Epithelial cell of proximal tubule (primary cell): Measurements from ENCODE around the gene UST. TPM values are rescaled to one million over a fixed set of nuclear protein-coding genes. Genes with fewer than 3 reads are reported as not detected.

Source experiments
- DNase-seq: peaks from one replicate; pipeline ENCODE4 v3.0.0-alpha.2; 2011; ENCODE audit warnings: low read depth
- H3K4me3 ChIP-seq: 2 replicates; pipeline ENCODE4 v1.5.1; 2011; ENCODE audit warnings: low read depth, mild to moderate bottlenecking, low read length
- total RNA-seq: library from RNA; depleted of rRNA; stranded (reverse); fragments of >200 nt; gene quantifications from 2 replicates; pipeline ENCODE4 v1.2.3, GENCODE V29; 2015
- TF ChIP-seq, protein P1 (sequence below): conservative IDR thresholded peaks from 2 replicates; pipeline ENCODE4 v1.5.1; 2012; ENCODE audit warnings: low read depth, mild to moderate bottlenecking, low read length

The UST gene
- total RNA-seq, 1 donor from 2014 or later: 1.1 TPM

DNA sequence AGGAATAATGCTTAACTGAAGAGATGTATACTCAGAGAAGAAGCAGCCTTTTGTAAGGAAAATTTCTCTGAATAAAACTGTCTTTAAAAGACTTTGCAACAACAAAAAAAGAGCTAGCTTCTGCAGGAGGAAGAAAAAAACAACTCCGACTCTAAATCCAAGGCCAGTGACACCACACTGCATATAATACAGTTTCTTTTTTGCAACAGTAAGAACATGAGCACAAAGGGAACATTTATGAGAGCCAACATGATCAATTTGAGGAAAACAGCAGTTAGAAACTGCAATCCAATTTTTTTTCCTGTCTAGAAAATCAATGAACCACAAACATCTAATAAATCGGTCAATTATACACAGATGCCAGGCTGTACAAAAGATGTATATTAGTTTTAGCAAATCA lies 42.9 kb upstream of the UST start:
- DNase-seq: no peak
- no peak overlapping the region for H3K4me3 ChIP-seq
- TF ChIP-seq, protein P1, sequence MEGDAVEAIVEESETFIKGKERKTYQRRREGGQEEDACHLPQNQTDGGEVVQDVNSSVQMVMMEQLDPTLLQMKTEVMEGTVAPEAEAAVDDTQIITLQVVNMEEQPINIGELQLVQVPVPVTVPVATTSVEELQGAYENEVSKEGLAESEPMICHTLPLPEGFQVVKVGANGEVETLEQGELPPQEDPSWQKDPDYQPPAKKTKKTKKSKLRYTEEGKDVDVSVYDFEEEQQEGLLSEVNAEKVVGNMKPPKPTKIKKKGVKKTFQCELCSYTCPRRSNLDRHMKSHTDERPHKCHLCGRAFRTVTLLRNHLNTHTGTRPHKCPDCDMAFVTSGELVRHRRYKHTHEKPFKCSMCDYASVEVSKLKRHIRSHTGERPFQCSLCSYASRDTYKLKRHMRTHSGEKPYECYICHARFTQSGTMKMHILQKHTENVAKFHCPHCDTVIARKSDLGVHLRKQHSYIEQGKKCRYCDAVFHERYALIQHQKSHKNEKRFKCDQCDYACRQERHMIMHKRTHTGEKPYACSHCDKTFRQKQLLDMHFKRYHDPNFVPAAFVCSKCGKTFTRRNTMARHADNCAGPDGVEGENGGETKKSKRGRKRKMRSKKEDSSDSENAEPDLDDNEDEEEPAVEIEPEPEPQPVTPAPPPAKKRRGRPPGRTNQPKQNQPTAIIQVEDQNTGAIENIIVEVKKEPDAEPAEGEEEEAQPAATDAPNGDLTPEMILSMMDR: no peak

DNA sequence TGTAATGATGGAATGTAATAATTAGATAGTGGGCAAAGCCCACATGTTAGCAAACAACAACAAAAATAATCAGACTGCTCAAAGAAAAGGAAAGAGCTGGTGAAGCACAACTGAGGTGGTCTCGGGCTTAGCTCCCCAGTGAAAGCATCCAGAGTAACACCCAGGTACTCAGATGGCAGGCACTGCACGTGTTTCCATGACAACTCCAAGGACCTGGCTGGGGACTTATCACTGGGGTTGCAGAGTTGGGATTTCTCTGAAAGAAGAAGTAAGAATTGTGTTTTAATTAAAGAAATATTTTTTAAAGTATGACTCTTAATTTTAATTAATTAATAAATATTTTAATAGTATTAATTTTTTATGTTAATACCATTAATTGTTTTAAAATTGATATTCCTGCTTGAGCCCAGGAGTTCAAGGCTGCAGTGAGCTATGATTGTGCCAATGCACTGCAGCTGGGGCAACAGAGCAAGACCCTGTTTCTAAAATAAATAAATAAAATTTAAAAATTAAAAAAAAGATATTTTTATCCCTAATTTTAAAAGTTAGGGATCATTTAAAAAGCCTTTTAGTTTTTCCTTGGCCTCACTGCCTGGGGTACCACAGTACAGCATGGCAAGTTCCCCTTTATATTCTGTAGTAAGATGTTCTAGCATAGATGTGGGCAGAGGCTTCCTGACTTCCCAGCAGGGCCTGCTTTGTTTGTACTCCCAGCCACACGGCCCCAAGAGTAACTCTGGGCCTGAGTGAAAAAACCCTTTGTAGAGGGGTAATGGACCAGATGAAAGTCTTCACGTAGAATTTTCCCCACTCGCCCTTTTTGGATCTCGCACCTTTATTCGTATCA lies 42.2 kb upstream of the UST start:
- H3K4me3 ChIP-seq: no peak overlapping the region
- no peak for DNase-seq
- TF ChIP-seq, protein P1: no peak

DNA sequence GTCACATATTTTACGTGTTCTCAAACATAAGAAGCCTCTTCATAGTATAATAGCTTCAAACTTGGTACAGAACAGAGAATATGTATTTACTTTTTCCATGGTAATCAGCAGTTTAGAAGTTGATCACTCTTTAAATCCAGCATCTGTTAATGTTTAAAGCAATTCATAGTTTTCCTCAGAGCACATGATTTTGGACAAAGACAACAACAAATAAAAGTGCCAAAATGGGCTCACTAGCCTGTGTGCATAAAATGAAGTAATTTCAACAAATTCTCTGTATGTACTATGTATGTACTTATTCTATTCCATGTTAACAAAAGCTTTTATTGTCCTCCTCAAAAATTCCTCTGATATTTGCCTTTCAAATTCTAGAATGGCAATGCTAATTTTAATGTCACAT lies 38.1 kb upstream of the UST start:
- DNase-seq: no peak
- TF ChIP-seq, protein P1: no peak
- H3K4me3 ChIP-seq: no peak overlapping the region

DNA sequence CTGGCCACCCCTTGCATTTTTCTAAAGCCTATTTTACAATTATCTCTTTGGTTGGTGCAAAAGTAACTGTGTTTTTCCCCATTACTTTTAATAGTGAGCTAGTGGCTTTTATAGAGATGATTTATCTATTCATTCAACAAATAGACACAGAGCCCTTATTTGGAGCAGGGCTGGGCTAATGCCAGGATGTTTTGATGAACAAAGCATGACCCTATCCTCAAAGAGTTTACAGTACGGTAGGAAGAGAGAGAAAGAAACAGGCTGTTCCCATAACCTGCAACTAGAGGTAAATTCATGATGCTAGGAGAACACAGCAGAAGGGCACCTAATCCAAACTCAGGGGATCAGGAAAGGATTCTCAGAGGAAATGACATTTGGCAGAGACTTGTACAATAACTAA lies 37.3 kb upstream of the UST start:
- H3K4me3 ChIP-seq: no peak overlapping the region
- no peak for DNase-seq
- TF ChIP-seq, protein P1: no peak

DNA sequence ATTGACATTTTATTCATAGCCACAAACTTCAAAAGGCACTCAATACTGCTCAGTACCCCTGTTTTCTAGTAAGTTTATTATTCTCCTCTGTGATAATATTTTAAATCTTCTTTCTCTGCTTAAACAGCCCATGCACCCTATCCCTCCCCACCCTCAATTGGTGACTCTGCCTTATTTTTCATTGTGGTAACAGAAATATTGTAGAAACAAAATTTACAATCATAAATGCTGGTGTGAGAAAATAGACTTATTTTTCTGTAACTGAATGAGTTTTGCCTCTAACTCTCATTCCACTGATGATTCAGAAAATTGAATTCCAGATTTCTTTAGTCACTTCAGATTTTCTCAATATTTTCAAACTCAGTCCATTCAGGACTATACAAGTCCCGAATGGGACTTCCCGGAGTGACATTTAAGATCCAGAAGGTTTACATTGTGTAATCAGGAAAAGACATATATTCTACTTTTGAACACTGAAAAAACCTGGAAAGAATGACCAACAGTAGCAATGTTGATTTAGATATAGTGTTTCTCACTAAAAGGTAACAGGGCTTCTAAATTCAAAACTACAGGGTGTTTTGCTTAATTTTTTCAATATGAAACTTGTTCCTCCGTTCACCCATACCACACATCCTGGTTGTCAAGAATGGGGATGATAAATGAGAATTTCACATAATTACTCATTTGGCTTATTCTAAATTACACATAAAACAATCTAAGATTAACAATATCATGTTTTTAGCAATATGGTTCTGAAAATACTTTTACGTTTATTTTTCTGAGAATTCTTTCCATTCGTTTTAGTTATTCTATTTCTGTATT lies 34.8 kb upstream of the UST start:
- TF ChIP-seq, protein P1: no peak
- H3K4me3 ChIP-seq: no peak overlapping the region
- no peak for DNase-seq

DNA sequence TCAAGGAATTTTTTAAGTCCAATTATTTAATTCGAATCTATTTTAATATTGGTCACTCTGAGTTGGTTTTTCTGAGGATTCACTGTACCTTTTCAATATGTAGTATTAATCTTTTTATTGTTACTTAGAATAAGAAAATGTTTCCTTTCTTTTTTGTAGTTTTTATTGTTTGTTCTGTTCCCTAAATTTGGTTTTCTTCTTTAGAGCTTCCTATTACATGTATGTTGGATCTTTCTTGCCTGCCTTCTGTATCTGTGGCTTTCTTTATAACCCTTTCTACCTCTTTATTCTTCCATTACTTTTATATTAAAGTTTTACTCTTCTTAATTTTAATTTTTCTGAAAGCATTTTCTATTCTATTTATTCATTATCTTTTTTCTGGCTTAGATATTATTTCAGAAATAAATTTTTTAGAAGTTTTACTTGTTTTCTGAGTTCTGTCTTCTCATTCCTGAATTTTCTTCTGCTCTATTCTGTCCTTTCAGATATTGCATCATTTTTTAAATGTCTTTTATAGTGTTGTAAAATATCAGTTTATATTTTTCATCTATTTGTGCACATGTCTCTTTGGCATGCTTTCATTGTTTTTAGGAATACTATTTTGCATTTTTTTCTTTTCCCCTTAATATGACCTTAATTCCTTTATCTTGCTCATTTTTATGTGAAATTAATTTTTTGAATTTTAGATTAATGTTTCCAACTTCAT lies 33.6 kb upstream of the UST start:
- H3K4me3 ChIP-seq: no peak overlapping the region
- no peak for DNase-seq
- TF ChIP-seq, protein P1: no peak
